H9 (cell line): ENCODE measurements around the gene CARM1. TPM values are rescaled to one million over a fixed set of nuclear protein-coding genes. Genes with fewer than 3 reads are reported as not detected.

ENCODE experiments used
- DNase-seq: peaks from one replicate; pipeline ENCODE4 v3.0.0-alpha.2; 2017
- H2AFZ ChIP-seq: one replicate; pipeline ENCODE4 v1.6.1; 2013; ENCODE audit warnings: mild to moderate bottlenecking, low read length, control low read depth, moderate library complexity
- H2AK5ac ChIP-seq: 2 replicates; pipeline ENCODE4 v1.6.1; 2013; ENCODE audit warnings: low read length, control low read depth, mixed read lengths; ENCODE audit not compliant: insufficient read length
- H2BK120ac ChIP-seq: one replicate; pipeline ENCODE4 v1.6.1; 2013; ENCODE audit warnings: low read depth, mild to moderate bottlenecking, low read length, control low read depth, inconsistent platforms; ENCODE audit not compliant: poor library complexity, severe bottlenecking
- H2BK12ac ChIP-seq: 2 replicates; pipeline ENCODE4 v1.6.1; 2013; ENCODE audit warnings: low read length, control low read depth, mixed read lengths, low read depth; ENCODE audit not compliant: insufficient read length
- H2BK15ac ChIP-seq: 2 replicates; pipeline ENCODE4 v1.6.1; 2013; ENCODE audit warnings: low read depth, low read length, control low read depth
- H2BK20ac ChIP-seq: one replicate; pipeline ENCODE4 v1.6.1; 2013; ENCODE audit warnings: low read depth, mild to moderate bottlenecking, low read length, control low read depth, inconsistent platforms; ENCODE audit not compliant: poor library complexity, severe bottlenecking
- H2BK5ac ChIP-seq: 2 replicates; pipeline ENCODE4 v1.6.1; 2013; ENCODE audit warnings: low read length, control low read depth, mixed read lengths; ENCODE audit not compliant: insufficient read length
- H3K14ac ChIP-seq: 2 replicates; pipeline ENCODE4 v1.6.1; 2013; ENCODE audit warnings: low read length, control low read depth; ENCODE audit not compliant: insufficient read depth
- H3K18ac ChIP-seq: 2 replicates; pipeline ENCODE4 v1.6.1; 2013; ENCODE audit warnings: low read depth, mild to moderate bottlenecking, mixed read lengths, low read length, control low read depth; ENCODE audit not compliant: insufficient read length
- H3K23ac ChIP-seq: 2 replicates; pipeline ENCODE4 v1.6.1; 2013; ENCODE audit warnings: low read length, control low read depth, mixed read lengths, low read depth; ENCODE audit not compliant: insufficient read length
- H3K23me2 ChIP-seq: 2 replicates; pipeline ENCODE4 v1.6.1; 2013; ENCODE audit warnings: low read depth, mild to moderate bottlenecking, mixed read lengths, low read length, control low read depth; ENCODE audit not compliant: insufficient read length, poor library complexity, severe bottlenecking
- H3K27ac ChIP-seq: 2 replicates; pipeline ENCODE4 v1.5.1; 2013; ENCODE audit warnings: low read length, control low read depth, mixed read lengths, low read depth; ENCODE audit not compliant: insufficient read length
- H3K27me3 ChIP-seq: 2 replicates; pipeline ENCODE4 v1.6.1; 2013; ENCODE audit warnings: low read length, control low read depth, inconsistent platforms; ENCODE audit not compliant: insufficient read depth
- H3K4ac ChIP-seq: 2 replicates; pipeline ENCODE4 v1.6.1; 2013; ENCODE audit warnings: low read depth, mild to moderate bottlenecking, control low read depth, inconsistent platforms, low read length, moderate library complexity
- H3K4me1 ChIP-seq: 2 replicates; pipeline ENCODE4 v1.6.1; 2013; ENCODE audit warnings: low read length, control low read depth, inconsistent platforms; ENCODE audit not compliant: insufficient read depth
- H3K4me2 ChIP-seq: 2 replicates; pipeline ENCODE4 v1.6.1; 2013; ENCODE audit warnings: low read length, control low read depth, mixed read lengths; ENCODE audit not compliant: insufficient read length, insufficient read depth
- H3K56ac ChIP-seq: 2 replicates; pipeline ENCODE4 v1.6.1; 2013; ENCODE audit warnings: low read depth, mild to moderate bottlenecking, mixed read lengths, low read length, control low read depth; ENCODE audit not compliant: insufficient read length
- H3K79me1 ChIP-seq: 2 replicates; pipeline ENCODE4 v1.6.1; 2013; ENCODE audit warnings: low read depth, mild to moderate bottlenecking, moderate library complexity, low read length, control low read depth, inconsistent platforms; ENCODE audit not compliant: insufficient read depth, poor library complexity, severe bottlenecking
- H3K79me2 ChIP-seq: 2 replicates; pipeline ENCODE4 v1.6.1; 2013; ENCODE audit warnings: low read length, control low read depth, inconsistent platforms; ENCODE audit not compliant: insufficient read depth
- H3K9ac ChIP-seq: 2 replicates; pipeline ENCODE4 v1.6.1; 2013; ENCODE audit warnings: low read length, control low read depth, mixed read lengths; ENCODE audit not compliant: insufficient read length; ENCODE audit errors: extremely low read depth
- H3K9me3 ChIP-seq: one replicate; pipeline ENCODE4 v1.6.1; 2013; ENCODE audit warnings: low read depth, low read length, inconsistent platforms; ENCODE audit not compliant: control insufficient read depth
- H3T11ph ChIP-seq: one replicate; pipeline ENCODE4 v1.6.1; 2013; ENCODE audit warnings: mild to moderate bottlenecking, low read length, control low read depth, inconsistent platforms
- H4K20me1 ChIP-seq: one replicate; pipeline ENCODE4 v1.6.1; 2013; ENCODE audit not compliant: control insufficient read depth, insufficient read length, insufficient read depth
- H4K5ac ChIP-seq: 2 replicates; pipeline ENCODE4 v1.6.1; 2013; ENCODE audit warnings: low read depth, mild to moderate bottlenecking, mixed read lengths, low read length, control low read depth; ENCODE audit not compliant: insufficient read length
- H4K8ac ChIP-seq: replicated peaks from 2 replicates; pipeline ENCODE4 v1.6.1; 2013; ENCODE audit warnings: low read length, control low read depth, mixed read lengths, low read depth; ENCODE audit not compliant: insufficient read length
- H4K91ac ChIP-seq: 2 replicates; pipeline ENCODE4 v1.6.1; 2013; ENCODE audit warnings: low read depth, mild to moderate bottlenecking, moderate library complexity, mixed read lengths, low read length, control low read depth; ENCODE audit not compliant: insufficient read length
- H3K27ac Mint-ChIP-seq, 3 experiments: 2 replicates in 2 of 3; 3 replicates in 1 of 3; pipeline ENCODE4 v1.8.0; 2020 to 2021; ENCODE audit warnings: mixed read lengths in 3 of 3, mild to moderate bottlenecking in 1 of 3, moderate library complexity in 1 of 3
- H3K27me3 Mint-ChIP-seq: 2 replicates; pipeline ENCODE4 v1.8.0; 2021; ENCODE audit warnings: low read depth, mild to moderate bottlenecking, moderate library complexity, mixed read lengths
- H3K36me3 Mint-ChIP-seq, 3 experiments: 2 replicates in 2 of 3; 3 replicates in 1 of 3; pipeline ENCODE4 v1.8.0; 2020 to 2021; ENCODE audit warnings: low read depth in 3 of 3, mixed read lengths in 3 of 3; ENCODE audit not compliant: insufficient read depth in 1 of 3
- H3K4me1 Mint-ChIP-seq, 2 experiments: 2 replicates each; pipeline ENCODE4 v1.8.0; 2020; ENCODE audit warnings: mixed read lengths in 2 of 2
- H3K4me3 Mint-ChIP-seq, 2 experiments: 2 replicates in 1 of 2; 3 replicates in 1 of 2; pipeline ENCODE4 v1.8.0; 2020 to 2021; ENCODE audit warnings: mild to moderate bottlenecking in 2 of 2, mixed read lengths in 2 of 2, moderate library complexity in 1 of 2
- H3K9me3 Mint-ChIP-seq, 2 experiments: 2 replicates in 1 of 2; 3 replicates in 1 of 2; pipeline ENCODE4 v1.8.0; 2020; ENCODE audit warnings: mild to moderate bottlenecking in 2 of 2, mixed read lengths in 2 of 2, moderate library complexity in 1 of 2
- WGBS: extraction: QIAGEN DNeasy Blood & Tissue Kit; methylation state at CpG from one replicate; pipeline ENCODE4 v1.1.7; 2013; ENCODE audit warnings: missing lambda C conversion rate, low lambda C conversion rate, mixed read lengths; ENCODE audit not compliant: insufficient read length; ENCODE audit errors: extremely low coverage; 5-methylcytosine and 5-hydroxymethylcytosine counted together
- total RNA-seq: library from RNA; stranded (reverse); gene quantifications from 2 replicates; pipeline ENCODE4 v1.2.1, GENCODE V29; 2021
- TF ChIP-seq, protein P1 (sequence below): fragments of 200-600 bp; sonication (generic); conservative IDR thresholded peaks from 3 replicates; pipeline ENCODE4 v1.8.0; 2021; ENCODE audit warnings: antibody characterized with exemption, mild to moderate bottlenecking

CARM1 gene
- total RNA-seq, 1 experiment from 2014 or later: 111 TPM

GRCh38 chr19:10911579-10912363 lies 40.4 kb downstream of the CARM1 start:
- WGBS: no CpG with 5 or more reads among the region's 31 CpGs
- peak; percentile 19 for DNase-seq
- no peak overlapping the region for H3K27ac ChIP-seq
- no peak overlapping the region for H3K4me3 Mint-ChIP-seq
- no peak overlapping the region for H3K4ac ChIP-seq
- no peak overlapping the region for H2AFZ ChIP-seq
- no peak overlapping the region for H3T11ph ChIP-seq
- H2BK5ac ChIP-seq: no peak overlapping the region
- H3K36me3 Mint-ChIP-seq: peaks cover 19 to 71% (median 59%) of the 10 kb centered on the region in 3 experiments; a peak in 6 of 7 replicates
- H3K9me3 Mint-ChIP-seq: no peaks in the 10 kb centered on the region
- peak overlapping the region in 2 of 3 experiments; percentile 51 to 68; a peak in 2 of 7 replicates for H3K27ac Mint-ChIP-seq
- no peak overlapping the region for H3K18ac ChIP-seq
- no peaks in the 10 kb centered on the region for H3K4me1 ChIP-seq
- H4K8ac ChIP-seq: no peak overlapping the region
- H2BK12ac ChIP-seq: no peak overlapping the region
- no peak overlapping the region for H4K5ac ChIP-seq
- no peak overlapping the region for H3K56ac ChIP-seq
- no peak overlapping the region for H2BK20ac ChIP-seq
- H3K27me3 Mint-ChIP-seq: no peaks in the 10 kb centered on the region
- H3K27me3 ChIP-seq: no peaks in the 10 kb centered on the region
- no peaks in the 10 kb centered on the region for H4K20me1 ChIP-seq
- H2BK15ac ChIP-seq: no peak overlapping the region
- TF ChIP-seq, protein P1, sequence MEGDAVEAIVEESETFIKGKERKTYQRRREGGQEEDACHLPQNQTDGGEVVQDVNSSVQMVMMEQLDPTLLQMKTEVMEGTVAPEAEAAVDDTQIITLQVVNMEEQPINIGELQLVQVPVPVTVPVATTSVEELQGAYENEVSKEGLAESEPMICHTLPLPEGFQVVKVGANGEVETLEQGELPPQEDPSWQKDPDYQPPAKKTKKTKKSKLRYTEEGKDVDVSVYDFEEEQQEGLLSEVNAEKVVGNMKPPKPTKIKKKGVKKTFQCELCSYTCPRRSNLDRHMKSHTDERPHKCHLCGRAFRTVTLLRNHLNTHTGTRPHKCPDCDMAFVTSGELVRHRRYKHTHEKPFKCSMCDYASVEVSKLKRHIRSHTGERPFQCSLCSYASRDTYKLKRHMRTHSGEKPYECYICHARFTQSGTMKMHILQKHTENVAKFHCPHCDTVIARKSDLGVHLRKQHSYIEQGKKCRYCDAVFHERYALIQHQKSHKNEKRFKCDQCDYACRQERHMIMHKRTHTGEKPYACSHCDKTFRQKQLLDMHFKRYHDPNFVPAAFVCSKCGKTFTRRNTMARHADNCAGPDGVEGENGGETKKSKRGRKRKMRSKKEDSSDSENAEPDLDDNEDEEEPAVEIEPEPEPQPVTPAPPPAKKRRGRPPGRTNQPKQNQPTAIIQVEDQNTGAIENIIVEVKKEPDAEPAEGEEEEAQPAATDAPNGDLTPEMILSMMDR: no peak
- H3K23ac ChIP-seq: no peak overlapping the region
- H3K79me2 ChIP-seq: no peaks in the 10 kb centered on the region
- no peaks in the 10 kb centered on the region for H3K79me1 ChIP-seq
- H3K4me2 ChIP-seq: no peak overlapping the region
- H4K91ac ChIP-seq: no peak overlapping the region
- no peaks in the 10 kb centered on the region for H3K9me3 ChIP-seq
- H2AK5ac ChIP-seq: no peak overlapping the region
- H3K9ac ChIP-seq: no peak overlapping the region
- no peaks in the 10 kb centered on the region for H3K23me2 ChIP-seq
- no peak overlapping the region for H3K14ac ChIP-seq
- no peak overlapping the region for H2BK120ac ChIP-seq
- no peaks in the 10 kb centered on the region for H3K4me1 Mint-ChIP-seq
